SU-DHL-6 (cell line): Measurements from ENCODE around the gene YIF1A.

Experiments
- CTCF ChIP-seq: fragments of 200-600 bp; sonication (generic); IDR thresholded peaks from one replicate; pipeline ENCODE4 v1.5.1; 2017; ENCODE audit warnings: antibody characterized with exemption, mild to moderate bottlenecking, low read length, moderate library complexity; ENCODE audit not compliant: insufficient read depth, poor library complexity, severe bottlenecking
- EZH2phosphoT487 ChIP-seq: fragments of 200-600 bp; sonication (generic), shearing (Covaris generic); conservative IDR thresholded peaks from 2 replicates; pipeline ENCODE4 v1.6.1; 2018; ENCODE audit warnings: mild to moderate bottlenecking, antibody characterized with exemption, low read length, moderate library complexity, mixed read lengths

- TF ChIP-seq CTCF (no peak), EZH2phosphoT487 (no peak)
Observed at GRCh38 chr11:66239511-66239910, 49.4 kb downstream of the YIF1A start.
